Trophoblast cell (in vitro differentiated cells and primary cell): ENCODE measurements around the gene ADAM23.

Source experiments
- DNase-seq, 2 donors: peaks; one replicate each; pipeline ENCODE4 v3.0.0-alpha.2; 2016
- H2AFZ ChIP-seq: 2 replicates; pipeline ENCODE4 v1.6.1; 2013; ENCODE audit warnings: low read length, moderate library complexity, mild to moderate bottlenecking; ENCODE audit not compliant: insufficient read depth, poor library complexity
- H2AK5ac ChIP-seq: 2 replicates; pipeline ENCODE4 v1.6.1; 2013; ENCODE audit warnings: mild to moderate bottlenecking, low read length
- H2BK120ac ChIP-seq: 2 replicates; pipeline ENCODE4 v1.6.1; 2013; ENCODE audit warnings: low read length, mild to moderate bottlenecking, moderate library complexity; ENCODE audit not compliant: insufficient read depth, poor library complexity
- H2BK12ac ChIP-seq: 2 replicates; pipeline ENCODE4 v1.6.1; 2013; ENCODE audit warnings: mild to moderate bottlenecking, low read length, moderate library complexity
- H2BK5ac ChIP-seq: 2 replicates; pipeline ENCODE4 v1.6.1; 2013; ENCODE audit warnings: low read length, low read depth, moderate library complexity, mild to moderate bottlenecking; ENCODE audit not compliant: poor library complexity
- H3K14ac ChIP-seq: 2 replicates; pipeline ENCODE4 v1.6.1; 2013; ENCODE audit warnings: mild to moderate bottlenecking, low read length
- H3K18ac ChIP-seq: 2 replicates; pipeline ENCODE4 v1.6.1; 2013; ENCODE audit warnings: mild to moderate bottlenecking, low read length
- H3K23ac ChIP-seq: 2 replicates; pipeline ENCODE4 v1.6.1; 2013; ENCODE audit warnings: low read length
- H3K27ac ChIP-seq: 2 replicates; pipeline ENCODE4 v1.5.1; 2013; ENCODE audit warnings: low read depth, mild to moderate bottlenecking, inconsistent platforms, low read length, moderate library complexity
- H3K27me3 ChIP-seq: 2 replicates; pipeline ENCODE4 v1.6.1; 2013; ENCODE audit warnings: inconsistent platforms, mild to moderate bottlenecking, low read length, moderate library complexity; ENCODE audit not compliant: insufficient read depth
- H3K36me3 ChIP-seq, 2 experiments: 1 replicate in 1 of 2; 2 replicates in 1 of 2; pipeline ENCODE4 v1.6.1; 2013; ENCODE audit warnings: low read length in 2 of 2, mild to moderate bottlenecking in 2 of 2, moderate library complexity in 1 of 2; ENCODE audit not compliant: insufficient read depth in 2 of 2, control insufficient read depth in 1 of 2
- H3K4ac ChIP-seq: 2 replicates; pipeline ENCODE4 v1.6.1; 2013; ENCODE audit warnings: low read depth, mild to moderate bottlenecking, low read length, moderate library complexity
- H3K4me1 ChIP-seq, 2 experiments: 1 replicate in 1 of 2; 2 replicates in 1 of 2; pipeline ENCODE4 v1.6.1; 2013; ENCODE audit warnings: low read length in 2 of 2, mild to moderate bottlenecking in 2 of 2, moderate library complexity in 1 of 2; ENCODE audit not compliant: insufficient read depth in 2 of 2, control insufficient read depth in 1 of 2
- H3K4me2 ChIP-seq: 2 replicates; pipeline ENCODE4 v1.6.1; 2013; ENCODE audit warnings: inconsistent platforms, mild to moderate bottlenecking, low read length, moderate library complexity
- H3K4me3 ChIP-seq: 2 replicates; pipeline ENCODE4 v1.5.1; 2013; ENCODE audit warnings: mild to moderate bottlenecking, low read depth, low read length, inconsistent platforms
- H3K79me1 ChIP-seq: one replicate; pipeline ENCODE4 v1.6.1; 2013; ENCODE audit warnings: low read length
- H3K79me2 ChIP-seq: 2 replicates; pipeline ENCODE4 v1.6.1; 2013; ENCODE audit warnings: low read length, mild to moderate bottlenecking; ENCODE audit not compliant: control insufficient read depth, insufficient read depth, poor library complexity
- H3K9ac ChIP-seq: 2 replicates; pipeline ENCODE4 v1.6.1; 2013; ENCODE audit warnings: mild to moderate bottlenecking, low read length
- H3K9me3 ChIP-seq: 2 replicates; pipeline ENCODE4 v1.6.1; 2013; ENCODE audit warnings: low read depth, mild to moderate bottlenecking, control low read depth, inconsistent platforms, low read length; ENCODE audit not compliant: insufficient read depth
- H4K12ac ChIP-seq: 2 replicates; pipeline ENCODE4 v1.6.1; 2013; ENCODE audit warnings: low read depth, mild to moderate bottlenecking, low read length, moderate library complexity
- H4K8ac ChIP-seq: 2 replicates; pipeline ENCODE4 v1.6.1; 2013; ENCODE audit warnings: low read depth, mild to moderate bottlenecking, low read length, moderate library complexity
- H4K91ac ChIP-seq: one replicate; pipeline ENCODE4 v1.6.1; 2013; ENCODE audit warnings: low read depth, mild to moderate bottlenecking, low read length, moderate library complexity
- WGBS: extraction: QIAGEN DNeasy Blood & Tissue Kit; methylation state at CpG from one replicate; pipeline ENCODE4 v1.1.7; 2013; ENCODE audit warnings: missing lambda C conversion rate; ENCODE audit not compliant: insufficient read length, insufficient coverage; ENCODE audit errors: extremely low coverage; 5-methylcytosine and 5-hydroxymethylcytosine counted together

The ADAM23 gene

DNA sequence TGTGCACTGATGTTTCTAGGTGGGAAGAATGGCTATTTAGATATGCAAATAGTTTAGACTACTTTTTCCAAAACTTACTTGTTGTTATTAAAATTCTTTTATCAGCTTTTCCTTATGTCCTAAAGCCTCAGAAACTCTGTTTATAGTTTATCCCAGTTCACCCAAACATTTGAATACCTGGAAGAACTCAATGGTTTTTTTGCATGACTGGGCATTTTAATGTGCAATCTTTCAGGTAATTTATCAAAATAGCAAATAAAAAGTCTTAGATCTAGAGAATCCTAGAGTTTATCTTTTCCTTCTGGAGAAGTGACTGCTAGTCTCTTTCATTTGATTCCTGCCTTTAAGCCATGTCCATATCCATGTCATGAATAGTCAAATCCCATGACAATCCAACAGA, 9.6 kb upstream of the ADAM23 start:
- no peak overlapping the region for H2AFZ ChIP-seq
- H3K27me3 ChIP-seq: no peaks in the 10 kb centered on the region
- no peak overlapping the region for H4K12ac ChIP-seq
- H3K4me1 ChIP-seq: no peaks in the 10 kb centered on the region
- H2BK120ac ChIP-seq: no peak overlapping the region
- no peak for DNase-seq
- H3K9ac ChIP-seq: no peak overlapping the region
- no peak overlapping the region for H3K18ac ChIP-seq
- no peak overlapping the region for H3K27ac ChIP-seq
- no peak overlapping the region for H2BK5ac ChIP-seq
- no peaks in the 10 kb centered on the region for H3K79me2 ChIP-seq
- no peaks in the 10 kb centered on the region for H3K79me1 ChIP-seq
- no peak overlapping the region for H3K4me2 ChIP-seq
- no peak overlapping the region for H4K91ac ChIP-seq
- no peak overlapping the region for H3K4ac ChIP-seq
- no peak overlapping the region for H2AK5ac ChIP-seq
- no peak overlapping the region for H3K14ac ChIP-seq
- no peak overlapping the region for H2BK12ac ChIP-seq
- no peaks in the 10 kb centered on the region for H3K9me3 ChIP-seq
- peak overlapping the region; percentile 53 for H3K23ac ChIP-seq
- no peaks in the 10 kb centered on the region for H3K36me3 ChIP-seq
- H3K4me3 ChIP-seq: no peak overlapping the region
- H4K8ac ChIP-seq: no peak overlapping the region

GRCh38 chr2:206435742-206436141, 7.6 kb upstream of the ADAM23 start:
- H2AFZ ChIP-seq: no peak overlapping the region
- no peak overlapping the region for H2BK120ac ChIP-seq
- H3K18ac ChIP-seq: no peak overlapping the region
- WGBS: no CpG with 5 or more reads among the region's 3 CpGs
- H3K27ac ChIP-seq: no peak overlapping the region
- no peaks in the 10 kb centered on the region for H3K9me3 ChIP-seq
- no peak overlapping the region for H4K8ac ChIP-seq
- H3K9ac ChIP-seq: no peak overlapping the region
- H2AK5ac ChIP-seq: no peak overlapping the region
- H3K79me1 ChIP-seq: no peaks in the 10 kb centered on the region
- no peak overlapping the region for H3K4me2 ChIP-seq
- DNase-seq: peak in 1 of 2 donors; percentile 36
- H3K4ac ChIP-seq: no peak overlapping the region
- H4K91ac ChIP-seq: no peak overlapping the region
- no peak overlapping the region for H4K12ac ChIP-seq
- no peak overlapping the region for H3K4me3 ChIP-seq
- no peak overlapping the region for H2BK5ac ChIP-seq
- H3K4me1 ChIP-seq: no peaks in the 10 kb centered on the region
- no peak overlapping the region for H3K23ac ChIP-seq
- no peak overlapping the region for H2BK12ac ChIP-seq
- no peaks in the 10 kb centered on the region for H3K27me3 ChIP-seq
- H3K36me3 ChIP-seq: no peaks in the 10 kb centered on the region
- H3K14ac ChIP-seq: no peak overlapping the region
- H3K79me2 ChIP-seq: no peaks in the 10 kb centered on the region

DNA sequence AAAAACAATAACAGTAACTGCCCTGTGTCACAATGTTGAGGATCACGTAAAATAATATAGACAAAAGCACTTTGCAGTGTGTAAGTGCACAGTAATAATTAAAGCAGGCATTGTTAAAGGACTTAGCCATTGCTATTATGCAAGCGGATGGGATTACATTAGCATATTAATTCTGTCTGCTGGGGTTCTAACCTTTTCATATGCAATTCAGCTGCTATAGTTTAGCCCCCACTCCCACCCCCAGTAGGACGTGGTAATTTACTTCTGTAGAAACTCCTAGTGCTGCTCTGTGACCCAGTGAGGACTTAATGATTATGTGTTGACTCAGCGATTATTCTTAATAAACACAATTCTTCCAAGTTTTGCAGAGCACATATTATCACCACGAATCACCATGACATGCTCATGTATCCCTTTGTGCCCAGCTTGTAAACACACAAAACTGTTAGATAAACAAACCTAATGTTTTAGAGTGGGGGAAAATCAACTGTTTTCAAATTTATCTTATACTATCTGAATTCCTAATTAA, 5.1 kb upstream of the ADAM23 start:
- no peak overlapping the region for H4K8ac ChIP-seq
- H2AFZ ChIP-seq: no peak overlapping the region
- no peak overlapping the region for H3K27ac ChIP-seq
- H4K91ac ChIP-seq: no peak overlapping the region
- H3K14ac ChIP-seq: no peak overlapping the region
- no peak overlapping the region for H2BK120ac ChIP-seq
- H3K4me2 ChIP-seq: no peak overlapping the region
- H3K4ac ChIP-seq: no peak overlapping the region
- H3K23ac ChIP-seq: no peak overlapping the region
- no peak overlapping the region for H3K4me3 ChIP-seq
- peaks cover 0 to 4% of the 10 kb centered on the region in 2 experiments for H3K4me1 ChIP-seq
- no peak overlapping the region for H4K12ac ChIP-seq
- no peak overlapping the region for H3K9ac ChIP-seq
- no peak overlapping the region for H3K18ac ChIP-seq
- no peaks in the 10 kb centered on the region for H3K36me3 ChIP-seq
- H3K27me3 ChIP-seq: peaks cover 10% of the 10 kb centered on the region
- no peak overlapping the region for H2BK12ac ChIP-seq
- no peak for DNase-seq
- H2AK5ac ChIP-seq: no peak overlapping the region
- H2BK5ac ChIP-seq: no peak overlapping the region
- H3K79me1 ChIP-seq: no peaks in the 10 kb centered on the region
- no CpG with 5 or more reads among the region's 5 CpGs for WGBS
- H3K79me2 ChIP-seq: no peaks in the 10 kb centered on the region
- peaks cover 2% of the 10 kb centered on the region for H3K9me3 ChIP-seq

DNA sequence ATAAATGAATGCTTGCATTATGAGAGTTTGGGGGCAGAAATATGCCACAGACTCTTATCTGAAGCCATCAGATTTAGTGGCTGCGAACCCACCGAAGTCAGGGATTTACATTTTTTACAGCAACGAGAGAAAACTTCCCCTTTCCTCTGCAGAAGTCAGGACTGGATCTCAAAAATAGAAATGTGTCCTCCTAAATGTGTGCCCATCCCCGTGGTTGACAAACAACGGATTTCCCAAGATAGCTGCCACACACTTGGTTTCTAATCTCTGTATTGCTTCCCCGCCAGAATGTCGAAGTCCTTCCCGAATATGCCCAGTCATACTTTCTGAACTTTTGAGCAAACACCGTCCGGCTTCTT, 879 bp upstream of the ADAM23 start:
- no peak overlapping the region for H3K4me3 ChIP-seq
- H3K27ac ChIP-seq: no peak overlapping the region
- no peak overlapping the region for H2AK5ac ChIP-seq
- no peaks in the 10 kb centered on the region for H3K79me1 ChIP-seq
- H3K9me3 ChIP-seq: peaks cover 2% of the 10 kb centered on the region
- WGBS: no CpG with 5 or more reads among the region's 10 CpGs
- no peak overlapping the region for H3K23ac ChIP-seq
- H3K14ac ChIP-seq: no peak overlapping the region
- peaks cover 0 to 9% of the 10 kb centered on the region in 2 experiments for H3K4me1 ChIP-seq
- H4K12ac ChIP-seq: no peak overlapping the region
- no peaks in the 10 kb centered on the region for H3K79me2 ChIP-seq
- H3K27me3 ChIP-seq: peaks cover 24% of the 10 kb centered on the region
- H3K18ac ChIP-seq: no peak overlapping the region
- no peak overlapping the region for H4K91ac ChIP-seq
- no peak overlapping the region for H3K9ac ChIP-seq
- H2BK120ac ChIP-seq: no peak overlapping the region
- no peak overlapping the region for H3K4me2 ChIP-seq
- no peak overlapping the region for H2BK12ac ChIP-seq
- no peak overlapping the region for H4K8ac ChIP-seq
- H3K36me3 ChIP-seq: no peaks in the 10 kb centered on the region
- no peak overlapping the region for H3K4ac ChIP-seq
- peak in 1 of 2 donors; percentile 6 for DNase-seq
- H2AFZ ChIP-seq: no peak overlapping the region
- no peak overlapping the region for H2BK5ac ChIP-seq
